ENCODE measurements around the gene FKBP1C.

DNA sequence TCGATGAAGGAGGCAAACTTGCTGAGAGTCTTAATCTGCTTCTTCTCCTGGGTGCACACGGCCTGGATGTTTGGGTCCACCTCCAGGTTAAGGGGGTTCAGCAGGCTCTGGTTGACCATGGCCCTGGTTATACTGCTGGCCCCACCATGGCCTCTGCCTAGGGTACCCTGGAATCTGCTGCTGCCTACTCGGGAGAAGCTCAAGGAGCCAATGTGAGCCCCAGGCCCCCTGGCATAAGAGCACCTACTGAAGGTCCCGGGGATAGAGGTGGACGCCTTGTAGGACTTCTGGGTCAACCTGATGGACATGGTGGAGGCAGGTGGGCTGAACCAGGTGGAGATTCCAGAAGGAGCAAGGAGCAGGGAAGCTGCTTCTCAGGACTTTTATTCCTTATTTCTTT lies 17.9 kb upstream of the FKBP1C start:
- TF ChIP-seq, protein P1, sequence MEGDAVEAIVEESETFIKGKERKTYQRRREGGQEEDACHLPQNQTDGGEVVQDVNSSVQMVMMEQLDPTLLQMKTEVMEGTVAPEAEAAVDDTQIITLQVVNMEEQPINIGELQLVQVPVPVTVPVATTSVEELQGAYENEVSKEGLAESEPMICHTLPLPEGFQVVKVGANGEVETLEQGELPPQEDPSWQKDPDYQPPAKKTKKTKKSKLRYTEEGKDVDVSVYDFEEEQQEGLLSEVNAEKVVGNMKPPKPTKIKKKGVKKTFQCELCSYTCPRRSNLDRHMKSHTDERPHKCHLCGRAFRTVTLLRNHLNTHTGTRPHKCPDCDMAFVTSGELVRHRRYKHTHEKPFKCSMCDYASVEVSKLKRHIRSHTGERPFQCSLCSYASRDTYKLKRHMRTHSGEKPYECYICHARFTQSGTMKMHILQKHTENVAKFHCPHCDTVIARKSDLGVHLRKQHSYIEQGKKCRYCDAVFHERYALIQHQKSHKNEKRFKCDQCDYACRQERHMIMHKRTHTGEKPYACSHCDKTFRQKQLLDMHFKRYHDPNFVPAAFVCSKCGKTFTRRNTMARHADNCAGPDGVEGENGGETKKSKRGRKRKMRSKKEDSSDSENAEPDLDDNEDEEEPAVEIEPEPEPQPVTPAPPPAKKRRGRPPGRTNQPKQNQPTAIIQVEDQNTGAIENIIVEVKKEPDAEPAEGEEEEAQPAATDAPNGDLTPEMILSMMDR (conservative IDR thresholded peaks at IDR 0.05), result no peak
- no peak for TF ChIP-seq ZFX (IDR thresholded peaks at IDR 0.05)

Measured in C4-2B (cell line).